ENCODE results near the gene RAB17. TPM values are rescaled to one million over a fixed set of nuclear protein-coding genes. Genes with fewer than 3 reads are reported as not detected.

The RAB17 gene
- total and polyA plus RNA-seq, 10 of the 15 experiments (the other 5 are each of a cell fraction or from before 2014, with no cell fraction given) = 0.07 to 1.4 (median 0.28) TPM; not detected in 3

DNA sequence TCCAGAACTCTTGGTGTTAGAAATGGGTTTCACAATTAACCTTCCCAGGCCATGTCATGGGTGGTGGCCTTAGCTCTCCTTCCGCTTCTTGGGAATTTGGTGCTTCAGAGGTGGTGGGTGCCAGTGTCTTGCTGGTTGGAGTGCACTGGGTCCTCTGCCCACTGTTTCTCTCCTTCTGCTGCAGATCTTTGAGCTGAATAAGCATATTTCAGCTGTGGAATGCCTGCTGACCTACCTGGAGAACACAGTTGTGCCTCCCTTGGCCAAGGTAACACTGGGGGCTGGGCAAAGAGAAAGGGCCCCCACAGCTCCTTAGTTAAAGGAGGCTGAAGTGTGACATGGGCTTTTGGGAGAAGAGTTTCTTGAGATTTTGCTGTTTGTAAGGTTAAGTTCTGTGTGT, 56.2 kb downstream of the RAB17 start:
- WGBS (ENCODE audit: insufficient coverage, insufficient replicate concordance, low lambda C conversion rate, missing lambda C conversion rate) = 91% methylated on average over 1 of the region's 1 CpG
- Histone ChIP-seq H3K4me1 (ENCODE audit: control insufficient read depth, insufficient read depth, low read length) (peaks cover 10% of the 10 kb centered on the region), H3K36me3 (ENCODE audit: control insufficient read depth in 2 of 2, insufficient read depth in 2 of 2, low read length in 1 of 2) (no peaks in the 10 kb centered on the region), H3K27ac (ENCODE audit: control insufficient read depth, insufficient read depth) (no peak overlapping the region), H3K79me2 (ENCODE audit: control insufficient read depth, insufficient read depth, low read length) (no peaks in the 10 kb centered on the region), H3K9ac (ENCODE audit: control insufficient read depth, insufficient read depth, low read length) (no peak overlapping the region), H3K4me2 (ENCODE audit: control insufficient read depth, insufficient read depth) (no peak overlapping the region), H4K20me1 (ENCODE audit: control insufficient read depth, insufficient read depth) (no peaks in the 10 kb centered on the region), H3K4me3 (no peak overlapping the region), H3K9me3 (replicated peaks; ENCODE audit: control insufficient read depth, insufficient read depth, low read length) (no peaks in the 10 kb centered on the region; the same call in 2 of the 3 replicates), H2AFZ (ENCODE audit: control insufficient read depth, low read depth, low read length) (no peak overlapping the region), H3K27me3 (replicated peaks in 1 of 2; ENCODE audit: control insufficient read depth in 2 of 2, insufficient read depth in 2 of 2, low read length in 1 of 2) (peaks cover 0 to 3% of the 10 kb centered on the region in 2 experiments; a peak in 1 of 4 replicates)
- no peak for ATAC-seq
- ChIA-PET SMC1A (ENCODE audit: uncharacterized antibody, unreplicated experiment) (interaction anchor here (0.6 to 1.4 kb wide), 3 partner anchors 14 to 23 kb away, joined by 3 to 4 read pairs (median 4); no protein-coding TSS in a partner anchor), RAD21 (ENCODE audit: unreplicated experiment) (interaction anchor here (1.0 to 1.6 kb wide), 3 partner anchors 12 to 37 kb away, joined by 3 to 4 read pairs (median 3); no protein-coding TSS in a partner anchor), CTCF (interaction anchor here (0.5 to 3.2 kb wide), 5 partner anchors 22 to 857 kb away, joined by 3 to 13 read pairs (median 3); no protein-coding TSS in a partner anchor), POLR2A (no interaction called here)
- in situ Hi-C loops (cut with MboI) = no loop called here
- DNase-seq (ENCODE audit: low read depth, low spot score) = no peak
- no peak for FAIRE-seq
- TF ChIP-seq TAF1 (IDR thresholded peaks at IDR 0.05; ENCODE audit: borderline replicate concordance, low read depth, low read length) (no peak), SP1 (IDR thresholded peaks at IDR 0.05; ENCODE audit: low read depth, low read length) (no peak), POLR2AphosphoS5 (IDR thresholded peaks at IDR 0.05; ENCODE audit: low read length) (no peak), NR2F1 (conservative IDR thresholded peaks at IDR 0.05) (no peak), BMI1 (IDR thresholded peaks at IDR 0.05; ENCODE audit: borderline replicate concordance) (no peak), RELB (IDR thresholded peaks at IDR 0.05; ENCODE audit: low read depth) (no peak), SRF (IDR thresholded peaks at IDR 0.05; ENCODE audit: low read depth in 2 of 2, low read length in 2 of 2) (no peak), ETV6 (conservative IDR thresholded peaks at IDR 0.05 in 1 of 2, IDR thresholded peaks at IDR 0.05 in 1 of 2; ENCODE audit: borderline replicate concordance in 1 of 2, low read depth in 1 of 2) (no peak), TBL1XR1 (IDR thresholded peaks at IDR 0.05; ENCODE audit: low read depth, low read length) (no peak), SMARCA5 (IDR thresholded peaks at IDR 0.05) (no peak), ZNF592 (IDR thresholded peaks at IDR 0.05) (no peak)
- intact Hi-C loops (cut with micrococcal nuclease; ENCODE audit: unreplicated experiment) = no loop called here
- BruUV-seq (replicated peaks) = no TSS peak

All from GM12878 (cell line).